ENCODE results near the gene PGBD5.

The PGBD5 gene

DNA sequence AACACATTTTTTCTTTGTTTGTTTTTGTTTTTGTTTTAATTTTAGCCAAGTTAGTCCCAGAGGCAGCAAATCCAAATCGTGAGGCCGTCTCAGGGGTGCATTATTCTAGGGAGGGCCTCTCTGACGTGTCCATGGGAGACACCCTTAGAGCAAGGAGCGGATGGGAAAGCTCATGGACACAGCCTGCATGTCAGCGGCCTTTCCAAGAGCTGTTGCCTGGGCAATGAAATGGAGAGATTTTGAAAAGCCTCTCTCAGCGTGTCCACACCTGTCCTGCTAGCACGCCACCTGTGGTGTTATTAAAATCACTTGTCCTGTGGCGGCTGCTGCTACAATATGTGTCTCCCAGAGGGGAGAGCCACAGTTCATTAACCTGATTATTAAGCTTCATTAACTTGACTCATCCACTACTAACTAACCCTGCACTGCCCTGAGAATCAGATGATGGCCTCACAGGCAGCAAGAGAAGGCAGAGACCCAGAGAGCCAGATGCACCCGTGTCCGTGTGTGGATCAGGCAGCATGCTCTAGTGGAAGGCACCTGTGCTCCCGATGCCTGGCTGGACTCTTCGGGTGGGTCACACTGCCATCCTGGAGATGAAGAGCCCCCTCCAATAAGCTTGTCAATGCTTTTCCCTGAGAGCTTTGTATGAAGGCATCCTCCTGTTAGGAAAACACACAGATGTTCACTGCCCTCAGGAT is 133.3 kb downstream of the PGBD5 start:
- DNase-seq, result peak; percentile 71
- Histone ChIP-seq H3K4me3 (ENCODE audit: low read depth, low read length) (no peak overlapping the region), H3K9me3 (ENCODE audit: severe bottlenecking) (peaks cover 2% of the 10 kb centered on the region), H3K27ac (peak overlapping the region; percentile 33), H3K27me3 (ENCODE audit: insufficient read depth, low read depth, severe bottlenecking) (no peaks in the 10 kb centered on the region), H3K36me3 (no peaks in the 10 kb centered on the region)
- TF ChIP-seq, protein P1, sequence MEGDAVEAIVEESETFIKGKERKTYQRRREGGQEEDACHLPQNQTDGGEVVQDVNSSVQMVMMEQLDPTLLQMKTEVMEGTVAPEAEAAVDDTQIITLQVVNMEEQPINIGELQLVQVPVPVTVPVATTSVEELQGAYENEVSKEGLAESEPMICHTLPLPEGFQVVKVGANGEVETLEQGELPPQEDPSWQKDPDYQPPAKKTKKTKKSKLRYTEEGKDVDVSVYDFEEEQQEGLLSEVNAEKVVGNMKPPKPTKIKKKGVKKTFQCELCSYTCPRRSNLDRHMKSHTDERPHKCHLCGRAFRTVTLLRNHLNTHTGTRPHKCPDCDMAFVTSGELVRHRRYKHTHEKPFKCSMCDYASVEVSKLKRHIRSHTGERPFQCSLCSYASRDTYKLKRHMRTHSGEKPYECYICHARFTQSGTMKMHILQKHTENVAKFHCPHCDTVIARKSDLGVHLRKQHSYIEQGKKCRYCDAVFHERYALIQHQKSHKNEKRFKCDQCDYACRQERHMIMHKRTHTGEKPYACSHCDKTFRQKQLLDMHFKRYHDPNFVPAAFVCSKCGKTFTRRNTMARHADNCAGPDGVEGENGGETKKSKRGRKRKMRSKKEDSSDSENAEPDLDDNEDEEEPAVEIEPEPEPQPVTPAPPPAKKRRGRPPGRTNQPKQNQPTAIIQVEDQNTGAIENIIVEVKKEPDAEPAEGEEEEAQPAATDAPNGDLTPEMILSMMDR (IDR thresholded peaks at IDR 0.05; ENCODE audit: low read depth, low read length), result peak; percentile 31; the same call in 1 of the 2 replicates

DNA sequence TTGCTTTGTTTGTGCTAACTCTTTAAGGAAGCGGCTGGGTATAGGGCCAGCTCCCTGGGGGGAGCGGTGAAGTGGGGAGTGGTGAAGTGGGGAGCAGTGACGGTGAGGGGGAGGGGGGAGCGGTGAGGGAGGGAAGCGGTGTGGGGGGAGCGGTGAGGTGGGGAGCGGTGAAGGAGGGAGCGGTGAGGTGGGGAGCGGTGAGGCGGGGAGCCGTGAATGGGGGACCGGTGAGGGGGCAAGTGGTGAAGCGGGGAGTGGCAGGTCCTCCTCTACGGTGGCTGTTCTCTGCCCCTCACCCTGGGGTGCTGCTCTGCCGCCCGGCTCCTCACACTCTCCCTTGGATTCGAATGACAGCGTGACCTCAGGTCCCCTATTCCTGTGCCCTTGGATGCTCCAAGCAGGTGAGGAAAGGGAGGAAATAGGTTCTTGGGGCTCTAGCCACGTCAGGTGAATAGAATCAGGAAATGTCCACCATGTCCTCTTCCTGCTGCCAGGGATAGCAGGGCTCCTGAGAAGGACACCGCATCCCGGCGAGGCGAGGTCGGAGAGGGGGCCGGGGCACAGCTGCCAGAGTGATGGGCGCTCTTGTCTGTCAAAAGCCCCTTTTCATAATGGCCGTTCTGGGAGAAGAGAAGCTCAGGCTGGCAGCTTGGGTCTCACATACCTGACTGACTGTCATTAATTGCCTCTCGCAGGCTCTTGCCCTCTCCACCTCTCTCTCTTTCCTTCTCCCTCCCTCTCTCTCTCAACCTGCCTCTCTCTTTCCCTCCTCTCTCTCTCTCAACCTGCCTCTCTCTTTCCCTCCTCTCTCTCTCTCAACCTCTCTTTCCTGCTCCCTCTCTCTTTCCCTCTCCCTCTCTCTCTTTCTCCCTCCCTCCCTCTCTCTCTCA is 134.2 kb downstream of the PGBD5 start:
- H3K27me3 ChIP-seq (ENCODE audit: insufficient read depth, low read depth, severe bottlenecking), result no peaks in the 10 kb centered on the region
- no peak overlapping the region for H3K4me3 ChIP-seq (ENCODE audit: low read depth, low read length)
- H3K27ac ChIP-seq, result peak overlapping the region; percentile 33
- TF ChIP-seq, protein P1 (IDR thresholded peaks at IDR 0.05; ENCODE audit: low read depth, low read length), result no peak
- H3K9me3 ChIP-seq (ENCODE audit: severe bottlenecking), result no peaks in the 10 kb centered on the region
- no peaks in the 10 kb centered on the region for H3K36me3 ChIP-seq
- peak; percentile 10 for DNase-seq

DNA sequence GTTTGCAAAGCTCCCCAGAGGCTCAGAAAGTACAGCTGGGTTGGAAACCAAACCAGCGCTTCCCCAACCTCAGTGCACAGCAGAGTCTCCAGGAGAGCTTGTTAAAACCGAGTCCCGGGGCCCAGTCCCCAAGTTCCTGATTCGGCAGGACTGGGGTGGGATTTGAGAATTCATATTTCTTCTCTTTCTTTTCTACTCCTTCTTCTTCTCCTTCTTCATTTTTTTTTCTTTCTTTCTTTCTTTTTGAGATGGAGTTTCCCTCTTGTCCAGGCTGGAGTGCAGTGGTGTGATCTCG is 136.8 kb downstream of the PGBD5 start:
- Histone ChIP-seq H3K27me3 (ENCODE audit: insufficient read depth, low read depth, severe bottlenecking) (no peaks in the 10 kb centered on the region), H3K36me3 (no peaks in the 10 kb centered on the region), H3K9me3 (ENCODE audit: severe bottlenecking) (no peaks in the 10 kb centered on the region), H3K27ac (no peak overlapping the region), H3K4me3 (ENCODE audit: low read depth, low read length) (no peak overlapping the region)
- TF ChIP-seq, protein P1 (IDR thresholded peaks at IDR 0.05; ENCODE audit: low read depth, low read length), result no peak
- DNase-seq, result no peak

DNA sequence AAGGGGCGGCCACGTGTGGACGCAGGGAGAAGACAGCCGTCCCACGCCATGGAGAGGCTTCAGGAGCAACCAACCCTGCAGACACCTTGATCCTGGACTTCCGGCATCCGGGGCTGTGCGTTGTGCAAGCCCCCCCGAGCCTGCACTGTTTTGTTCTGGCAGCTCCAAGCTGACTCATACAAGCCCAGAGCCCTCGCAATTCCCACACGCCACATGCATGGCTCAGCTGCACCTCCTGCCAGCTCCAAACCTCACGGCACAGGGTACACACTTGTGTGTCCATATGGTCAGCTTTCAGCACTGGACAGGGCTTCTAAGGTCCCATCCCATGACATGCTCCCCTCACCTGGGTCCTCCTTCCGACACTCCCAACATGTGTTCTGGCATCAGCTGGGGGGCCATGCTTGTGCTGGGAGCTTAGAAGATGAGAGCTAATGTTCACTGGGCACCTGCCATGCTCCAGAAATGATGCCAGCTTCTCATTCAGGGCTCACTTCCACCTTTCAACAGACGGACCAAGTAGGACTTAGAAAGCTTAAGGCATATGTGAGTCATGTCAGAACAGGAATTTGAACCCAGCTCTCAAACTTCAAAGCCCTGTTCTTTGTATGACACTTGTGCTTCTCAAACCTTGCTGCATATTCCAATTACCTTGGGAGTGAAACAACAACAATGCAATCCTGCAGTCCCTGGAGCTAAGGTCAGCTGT is 137.3 kb downstream of the PGBD5 start:
- no peaks in the 10 kb centered on the region for H3K9me3 ChIP-seq (ENCODE audit: severe bottlenecking)
- H3K36me3 ChIP-seq, result no peaks in the 10 kb centered on the region
- H3K27ac ChIP-seq, result no peak overlapping the region
- no peaks in the 10 kb centered on the region for H3K27me3 ChIP-seq (ENCODE audit: insufficient read depth, low read depth, severe bottlenecking)
- H3K4me3 ChIP-seq (ENCODE audit: low read depth, low read length), result no peak overlapping the region
- no peak for DNase-seq
- TF ChIP-seq, protein P1 (IDR thresholded peaks at IDR 0.05; ENCODE audit: low read depth, low read length), result no peak

DNA sequence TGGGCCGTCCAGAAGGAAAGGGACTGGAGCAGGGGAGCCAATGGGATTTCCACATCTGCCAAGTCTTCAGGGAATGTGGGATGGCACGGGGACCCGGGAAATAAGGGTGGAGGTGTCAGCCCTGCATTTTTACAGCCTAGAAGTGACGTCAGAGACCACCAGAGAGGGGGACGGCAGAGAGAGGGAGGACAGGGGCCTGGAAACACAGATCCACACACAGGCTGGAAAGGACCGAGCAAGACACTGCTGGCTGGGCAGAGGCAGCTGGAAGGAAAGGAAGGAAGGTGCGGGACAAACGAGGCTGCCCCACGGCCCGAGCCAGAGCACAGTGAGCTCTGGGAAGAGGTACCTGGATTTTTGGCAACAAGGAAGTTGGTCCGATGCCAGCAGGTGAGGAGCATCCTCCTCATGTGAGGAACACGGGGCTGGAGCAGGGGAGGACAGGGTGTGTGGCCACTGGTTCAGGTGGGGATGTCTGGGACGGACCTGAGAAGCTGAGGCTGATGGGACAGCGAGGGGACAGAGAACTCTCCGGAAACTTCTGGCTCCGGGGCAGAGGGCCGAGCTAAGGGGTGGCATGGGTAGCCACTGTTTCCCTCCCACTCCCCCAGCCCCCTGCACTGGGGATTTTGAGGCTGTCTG is 138.3 kb downstream of the PGBD5 start:
- Histone ChIP-seq H3K36me3 (0 out of 2 replicates have a peak, but pooled peaks cover 2% of the 10 kb centered on the region), H3K27ac (no peak overlapping the region), H3K4me3 (ENCODE audit: low read depth, low read length) (no peak overlapping the region), H3K9me3 (ENCODE audit: severe bottlenecking) (no peaks in the 10 kb centered on the region), H3K27me3 (ENCODE audit: insufficient read depth, low read depth, severe bottlenecking) (no peaks in the 10 kb centered on the region)
- TF ChIP-seq, protein P1 (IDR thresholded peaks at IDR 0.05; ENCODE audit: low read depth, low read length), result no peak
- no peak for DNase-seq
